ENCODE data around the gene EFEMP2.

EFEMP2 gene

DNA sequence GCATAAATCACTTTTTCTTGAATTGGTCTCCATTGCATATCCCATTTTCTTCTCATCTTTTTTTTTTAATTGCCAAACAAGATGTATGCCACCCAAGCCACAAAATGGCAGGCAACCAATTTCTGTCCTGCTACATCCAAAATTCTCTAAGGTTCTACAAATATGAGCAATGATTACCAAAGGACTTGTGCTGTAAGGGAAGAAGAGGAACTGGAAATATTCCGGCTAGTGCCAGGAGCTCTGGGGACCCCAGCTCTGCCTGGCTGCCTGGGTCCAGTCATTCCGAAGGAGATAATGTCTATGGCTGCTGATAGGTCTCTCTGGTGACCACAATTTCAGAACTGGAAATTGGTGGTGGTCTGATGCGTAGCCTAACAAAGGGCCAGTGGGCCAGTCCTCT lies 55.9 kb downstream of the EFEMP2 start:
- H3K9me3 Mint-ChIP-seq: no peaks in the 10 kb centered on the region
- peak overlapping the region; percentile 34 to 81 for H3K4me3 Mint-ChIP-seq
- ATAC-seq (replicated peaks) (no peak), DNase-seq (no peak)
- no peaks in the 10 kb centered on the region for H3K27me3 Mint-ChIP-seq
- H3K36me3 Mint-ChIP-seq (ENCODE audit: insufficient read depth): no peaks in the 10 kb centered on the region
- H3K4me1 Mint-ChIP-seq (ENCODE audit: low read depth in 2 of 2): peaks cover 4 to 7% of the 10 kb centered on the region in 2 donors
- H3K27ac Mint-ChIP-seq: peak overlapping the region in 1 of 2 donors; percentile 23
